ENCODE measurements around the gene RRAD. TPM values are rescaled to one million over a fixed set of nuclear protein-coding genes. Genes with fewer than 3 reads are reported as not detected.
"Not testable (repeated sequence)": the region's sequence is repeated elsewhere in the genome, so short reads cannot be mapped to it uniquely, and the experiment has no call there.

Gene RRAD
- total RNA-seq, 1 donor from 2014 or later: 11.1 TPM

DNA sequence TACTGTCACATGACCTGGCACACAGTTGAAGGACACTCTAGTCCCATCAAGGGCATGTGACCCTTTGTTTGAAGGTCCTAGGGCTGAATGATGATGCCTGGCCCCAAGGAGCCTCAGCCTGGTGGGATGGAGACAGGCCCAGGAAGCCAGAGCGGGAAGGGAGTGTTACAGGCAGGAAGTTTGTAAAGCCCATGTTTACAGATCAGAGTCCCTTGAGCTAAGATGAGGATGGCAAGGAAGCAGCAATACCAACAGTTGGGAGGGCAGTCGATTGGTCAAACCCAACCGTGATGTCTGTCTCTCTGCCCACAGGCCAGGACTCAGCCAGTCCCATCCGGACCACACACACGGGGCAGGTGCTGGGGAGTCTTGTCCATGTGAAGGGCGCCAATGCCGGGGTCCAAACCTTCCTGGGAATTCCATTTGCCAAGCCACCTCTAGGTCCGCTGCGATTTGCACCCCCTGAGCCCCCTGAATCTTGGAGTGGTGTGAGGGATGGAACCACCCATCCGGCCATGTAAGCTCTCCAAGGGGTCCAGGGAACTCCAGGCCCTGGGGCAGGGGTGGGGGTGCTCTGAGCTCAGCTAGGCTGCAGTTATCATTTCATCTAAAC, 12.5 kb upstream of the RRAD start:
- Histone ChIP-seq H3K27ac (no peak overlapping the region), H3K27me3 (no peaks in the 10 kb centered on the region), H3K36me3 (peaks cover 46% of the 10 kb centered on the region), H3K9me3 (no peaks in the 10 kb centered on the region), H3K4me3 (no peak overlapping the region), H3K4me1 (peaks cover 25% of the 10 kb centered on the region)
- ATAC-seq (no peak), DNase-seq (no peak)
- intact Hi-C loops (cut with DNase I): no loop called here
- TF ChIP-seq, protein P1, sequence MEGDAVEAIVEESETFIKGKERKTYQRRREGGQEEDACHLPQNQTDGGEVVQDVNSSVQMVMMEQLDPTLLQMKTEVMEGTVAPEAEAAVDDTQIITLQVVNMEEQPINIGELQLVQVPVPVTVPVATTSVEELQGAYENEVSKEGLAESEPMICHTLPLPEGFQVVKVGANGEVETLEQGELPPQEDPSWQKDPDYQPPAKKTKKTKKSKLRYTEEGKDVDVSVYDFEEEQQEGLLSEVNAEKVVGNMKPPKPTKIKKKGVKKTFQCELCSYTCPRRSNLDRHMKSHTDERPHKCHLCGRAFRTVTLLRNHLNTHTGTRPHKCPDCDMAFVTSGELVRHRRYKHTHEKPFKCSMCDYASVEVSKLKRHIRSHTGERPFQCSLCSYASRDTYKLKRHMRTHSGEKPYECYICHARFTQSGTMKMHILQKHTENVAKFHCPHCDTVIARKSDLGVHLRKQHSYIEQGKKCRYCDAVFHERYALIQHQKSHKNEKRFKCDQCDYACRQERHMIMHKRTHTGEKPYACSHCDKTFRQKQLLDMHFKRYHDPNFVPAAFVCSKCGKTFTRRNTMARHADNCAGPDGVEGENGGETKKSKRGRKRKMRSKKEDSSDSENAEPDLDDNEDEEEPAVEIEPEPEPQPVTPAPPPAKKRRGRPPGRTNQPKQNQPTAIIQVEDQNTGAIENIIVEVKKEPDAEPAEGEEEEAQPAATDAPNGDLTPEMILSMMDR (IDR thresholded peaks at IDR 0.05): no peak

DNA sequence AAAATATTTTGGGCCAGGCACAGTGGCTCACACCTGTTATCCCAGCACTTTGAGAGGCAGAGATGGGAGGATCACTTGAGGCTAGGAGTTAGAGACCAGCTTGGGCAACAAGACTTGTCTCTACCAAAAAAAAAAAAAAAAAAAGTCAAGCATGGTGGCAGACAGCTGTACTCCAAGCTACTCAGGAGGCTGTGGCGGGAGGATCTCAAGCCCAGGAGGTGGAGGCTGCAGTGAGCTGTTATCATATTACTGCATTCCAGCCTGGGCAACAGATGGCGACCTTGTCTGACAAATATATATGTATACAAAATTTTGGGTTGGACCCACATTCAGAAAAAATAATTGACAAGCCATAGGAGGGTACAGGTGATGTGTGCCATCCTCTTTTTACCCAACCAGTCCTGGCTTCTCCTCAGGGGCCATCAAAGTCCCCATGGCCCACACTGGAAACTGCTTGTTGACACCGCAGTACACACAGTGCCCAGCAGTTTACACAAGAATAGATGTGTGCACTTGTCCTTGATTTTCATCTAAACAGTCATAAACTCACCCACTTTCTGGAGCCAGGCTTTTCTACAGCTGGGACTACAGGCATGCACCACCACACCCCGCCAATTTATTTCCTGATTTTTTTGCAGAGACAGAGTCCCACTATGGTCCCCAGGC, 11.7 kb upstream of the RRAD start:
- no peaks in the 10 kb centered on the region for H3K9me3 ChIP-seq
- no peak for ATAC-seq
- TF ChIP-seq, protein P1 (IDR thresholded peaks at IDR 0.05): no peak
- intact Hi-C loops (cut with DNase I): no loop called here
- peaks cover 43% of the 10 kb centered on the region for H3K36me3 ChIP-seq
- H3K27ac ChIP-seq: no peak overlapping the region
- H3K4me1 ChIP-seq: peaks cover 29% of the 10 kb centered on the region
- no peaks in the 10 kb centered on the region for H3K27me3 ChIP-seq
- no peak for DNase-seq
- H3K4me3 ChIP-seq: no peak overlapping the region

DNA sequence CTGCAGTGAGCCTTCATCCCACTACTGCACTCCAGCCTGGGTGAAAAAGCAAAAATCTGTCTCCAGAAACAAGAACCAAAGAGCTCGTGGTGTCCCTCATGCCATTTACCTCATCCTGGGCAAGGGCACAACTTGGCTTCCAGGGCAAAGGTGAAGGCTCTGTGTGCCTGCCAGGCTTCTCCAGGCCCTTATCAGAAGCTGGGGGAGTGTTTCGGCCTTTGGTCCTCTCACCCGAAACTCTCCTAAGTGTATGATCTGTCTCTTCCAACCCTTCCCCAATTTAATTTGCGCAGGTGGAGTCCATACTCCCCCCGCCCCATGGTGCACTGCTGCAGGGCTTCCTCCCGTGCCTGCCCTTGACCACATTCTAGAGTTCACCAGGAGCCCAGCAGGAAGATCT, 11.1 kb upstream of the RRAD start:
- no peak for ATAC-seq
- no peaks in the 10 kb centered on the region for H3K27me3 ChIP-seq
- DNase-seq: no peak
- H3K9me3 ChIP-seq: no peaks in the 10 kb centered on the region
- TF ChIP-seq, protein P1 (IDR thresholded peaks at IDR 0.05): no peak
- H3K4me3 ChIP-seq: no peak overlapping the region
- intact Hi-C loops (cut with DNase I): no loop called here
- H3K36me3 ChIP-seq: peaks cover 41% of the 10 kb centered on the region
- H3K27ac ChIP-seq: no peak overlapping the region
- peaks cover 29% of the 10 kb centered on the region for H3K4me1 ChIP-seq

DNA sequence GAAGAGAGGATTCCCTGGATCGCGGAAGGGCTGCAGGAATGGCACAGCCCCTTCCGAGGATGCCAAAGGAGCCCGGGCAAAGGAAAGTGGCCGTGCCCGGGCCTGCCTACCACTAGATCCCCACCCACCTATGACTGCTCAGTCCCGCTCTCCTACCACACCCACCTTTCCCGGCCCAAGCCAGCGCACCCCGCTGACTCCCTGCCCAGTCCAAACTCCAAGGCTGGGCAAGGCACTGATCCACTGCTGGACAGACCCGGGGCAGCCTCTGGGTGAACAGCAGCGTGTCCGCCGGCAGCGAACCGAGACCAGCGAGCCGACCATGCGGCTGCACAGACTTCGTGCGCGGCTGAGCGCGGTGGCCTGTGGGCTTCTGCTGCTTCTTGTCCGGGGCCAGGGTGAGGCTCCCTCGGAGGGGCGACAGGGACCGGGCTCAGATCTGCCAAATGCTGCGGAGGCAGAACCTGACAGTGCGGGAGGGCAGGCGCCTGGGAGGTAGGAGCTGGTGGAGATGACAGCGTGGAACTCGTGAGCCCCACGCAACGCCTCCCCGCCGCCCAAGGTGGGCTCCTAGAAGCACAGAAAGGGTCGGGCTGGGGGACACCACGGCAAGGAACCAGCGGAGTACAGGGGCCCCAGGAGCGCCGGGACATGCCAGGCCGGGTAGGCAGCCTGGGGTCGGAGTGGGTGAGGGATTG, 10.1 kb upstream of the RRAD start, which contains the start of gene CES2:
Gene CES2 (plus strand): TSS at position 203 of the 698 bp plus-strand sequence. CDS start 120 bp downstream, at position 323.
- ATAC-seq: peak; percentile 57
- Histone ChIP-seq H3K9me3 (no peaks in the 10 kb centered on the region), H3K4me1 (peaks cover 29% of the 10 kb centered on the region), H3K27me3 (no peaks in the 10 kb centered on the region), H3K4me3 (peak within 1 kb of the TSS; percentile 88), H3K27ac (peak within 1 kb of the TSS; percentile 92), H3K36me3 (peaks cover 35% of the 10 kb centered on the region)
- TF ChIP-seq, protein P1 (IDR thresholded peaks at IDR 0.05): no peak
- no peak for DNase-seq
- intact Hi-C loops (cut with DNase I): no loop called here

DNA sequence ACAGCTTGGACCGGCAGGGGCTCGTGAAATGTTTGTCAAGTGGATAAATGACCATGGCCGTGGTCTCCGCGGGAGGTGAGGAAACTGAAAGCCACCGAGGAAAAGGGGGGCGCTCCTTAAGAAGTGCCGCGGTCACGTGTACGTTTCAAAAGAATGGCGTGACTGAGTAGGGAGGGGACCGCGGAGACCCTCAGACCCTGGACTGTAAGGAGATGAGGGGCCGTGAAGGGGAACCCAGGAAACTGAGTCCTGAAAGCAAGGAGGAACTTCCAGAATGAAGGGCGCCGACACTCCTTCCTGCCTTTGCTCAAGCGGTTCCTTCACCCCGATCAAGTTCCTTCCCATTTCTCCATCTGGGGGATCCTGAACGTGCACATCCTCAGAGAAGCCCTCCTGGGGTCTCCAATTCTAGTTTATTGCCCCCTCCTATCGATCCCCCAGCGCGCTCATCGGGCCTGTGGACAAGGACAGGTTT, 9.5 kb upstream of the RRAD start:
- Histone ChIP-seq H3K4me1 (peaks cover 29% of the 10 kb centered on the region), H3K36me3 (peaks cover 31% of the 10 kb centered on the region), H3K4me3 (peak overlapping the region; percentile 88), H3K27ac (peak overlapping the region; percentile 92)
- H3K27me3 ChIP-seq; H3K9me3 ChIP-seq; intact Hi-C loops (cut with DNase I); ATAC-seq; DNase-seq: not testable (repeated sequence)
